GM23338 (cell line): Measurements from ENCODE around the gene RIOK1.

Source experiments
- CREB1 ChIP-seq: fragments of 250-450 bp; sonication (Bioruptor Pico); IDR thresholded peaks from 2 replicates; pipeline ENCODE4 v1.5.0; 2020; ENCODE audit warnings: low read depth, mild to moderate bottlenecking, moderate library complexity
- CTCF ChIP-seq, 2 experiments: fragments of 200-600 bp in 1 of 2; sonication (generic) in 1 of 2; conservative IDR thresholded peaks; 2 replicates each; pipeline versions ENCODE4 v1.5.1 to v1.6.1; 2016 to 2017; ENCODE audit warnings: antibody characterized with exemption in 2 of 2, low read depth in 2 of 2, mild to moderate bottlenecking in 2 of 2, moderate library complexity in 1 of 2
- EZH2 ChIP-seq: fragments of 200-600 bp; sonication (generic); IDR thresholded peaks from one replicate; pipeline ENCODE4 v1.8.0; 2017; ENCODE audit warnings: antibody characterized with exemption, mild to moderate bottlenecking, low read depth; ENCODE audit not compliant: unreplicated experiment
- EZH2phosphoT487 ChIP-seq: fragments of 200-600 bp; sonication (generic); IDR thresholded peaks from one replicate; pipeline ENCODE4 v1.8.1; 2018; ENCODE audit warnings: antibody characterized with exemption; ENCODE audit not compliant: unreplicated experiment
- POLR2AphosphoS5 ChIP-seq: IDR thresholded peaks from 2 replicates; pipeline ENCODE4 v1.6.1; 2016; ENCODE audit warnings: antibody characterized with exemption, low read depth
- REST ChIP-seq: IDR thresholded peaks from one replicate; pipeline ENCODE4 v1.6.1; 2018; ENCODE audit warnings: antibody characterized with exemption; ENCODE audit not compliant: unreplicated experiment
- STAT1 ChIP-seq: IDR thresholded peaks from one replicate; pipeline ENCODE4 v1.6.1; 2016; ENCODE audit warnings: antibody characterized with exemption; ENCODE audit not compliant: unreplicated experiment
- ZNF462 ChIP-seq: fragments of 250-450 bp; sonication (Bioruptor Pico); IDR thresholded peaks from 2 replicates; pipeline ENCODE4 v1.5.0; 2020; ENCODE audit warnings: mild to moderate bottlenecking, moderate library complexity

- no peak for TF ChIP-seq EZH2
- no peak for TF ChIP-seq CTCF (conservative IDR thresholded peaks at IDR 0.05; ENCODE audit: low read depth in 2 of 2)
- TF ChIP-seq EZH2phosphoT487, result no peak
- no peak for TF ChIP-seq ZNF462
- no peak for TF ChIP-seq STAT1
- TF ChIP-seq POLR2AphosphoS5, result no peak
- TF ChIP-seq REST, result no peak
- TF ChIP-seq CREB1, result no peak
Measured at GRCh38 chr6:7431313-7431673, 41.7 kb downstream of the RIOK1 start.
